DND-41 (cell line): ENCODE results near the gene IVD.
A peak's percentile ranks its signal among the peaks of the same experiment; 100 is the strongest.

Experiments used
- ATAC-seq: fragments of 200-7000 bp; cut with Tn5 transposase; 3 replicates; pipeline ENCODE4 v1.9.1; 2021; ENCODE audit warnings: low read depth; ENCODE audit not compliant: insufficient read depth
- DNase-seq: peaks from one replicate; pipeline ENCODE4 v3.0.0-alpha.2; 2020
- H2AFZ ChIP-seq: 2 replicates; pipeline ENCODE4 v1.6.0; 2012; ENCODE audit warnings: low read depth, low read length
- H3K27ac ChIP-seq: 2 replicates; pipeline ENCODE4 v1.5.1; 2012; ENCODE audit warnings: low read length, inconsistent platforms
- H3K27me3 ChIP-seq: fragments of 200-600 bp; sonication (generic); 2 replicates; pipeline ENCODE4 v1.6.0; 2012; ENCODE audit warnings: low read length, mild to moderate bottlenecking, inconsistent platforms; ENCODE audit not compliant: insufficient read depth, poor library complexity
- H3K36me3 ChIP-seq: 2 replicates; pipeline ENCODE4 v1.5.1; 2012; ENCODE audit warnings: low read length, inconsistent platforms; ENCODE audit not compliant: insufficient read depth
- H3K4me1 ChIP-seq: 2 replicates; pipeline ENCODE4 v1.5.1; 2012; ENCODE audit warnings: mild to moderate bottlenecking, low read length; ENCODE audit not compliant: insufficient read depth
- H3K4me2 ChIP-seq: 2 replicates; pipeline ENCODE4 v1.6.0; 2012; ENCODE audit warnings: mild to moderate bottlenecking, moderate library complexity, low read length, inconsistent platforms; ENCODE audit not compliant: insufficient read depth
- H3K4me3 ChIP-seq, 2 experiments: fragments of 200-600 bp in 1 of 2; shearing (Covaris generic) in 1 of 2; 2 replicates each; pipeline ENCODE4 v1.5.1; 2012 to 2016; ENCODE audit warnings: inconsistent platforms in 2 of 2, low read length in 2 of 2, mild to moderate bottlenecking in 2 of 2, low read depth in 1 of 2, moderate library complexity in 1 of 2
- H3K79me2 ChIP-seq: 2 replicates; pipeline ENCODE4 v1.6.0; 2012; ENCODE audit warnings: low read length, inconsistent platforms; ENCODE audit not compliant: insufficient read depth
- H3K9ac ChIP-seq: 2 replicates; pipeline ENCODE4 v1.6.0; 2012; ENCODE audit warnings: low read depth, mild to moderate bottlenecking, inconsistent platforms, low read length, moderate library complexity
- H3K9me3 ChIP-seq: 2 replicates; pipeline ENCODE4 v1.5.1; 2012; ENCODE audit warnings: low read length, moderate library complexity, mild to moderate bottlenecking, inconsistent platforms; ENCODE audit not compliant: insufficient read depth, severe bottlenecking
- H4K20me1 ChIP-seq: 2 replicates; pipeline ENCODE4 v1.6.0; 2012; ENCODE audit warnings: low read length; ENCODE audit not compliant: insufficient read depth
- CTCF ChIP-seq: IDR thresholded peaks from 2 replicates; pipeline ENCODE4 v1.5.1; 2012; ENCODE audit warnings: borderline replicate concordance, low read length, moderate library complexity, mild to moderate bottlenecking; ENCODE audit not compliant: poor library complexity, severe bottlenecking; ENCODE audit errors: extremely low read depth
- EZH2 ChIP-seq: IDR thresholded peaks from 3 replicates; pipeline ENCODE4 v1.6.1; 2012; ENCODE audit warnings: borderline replicate concordance, low read depth, mild to moderate bottlenecking, moderate library complexity, low read length, inconsistent platforms; ENCODE audit not compliant: severe bottlenecking

The IVD gene

DNA sequence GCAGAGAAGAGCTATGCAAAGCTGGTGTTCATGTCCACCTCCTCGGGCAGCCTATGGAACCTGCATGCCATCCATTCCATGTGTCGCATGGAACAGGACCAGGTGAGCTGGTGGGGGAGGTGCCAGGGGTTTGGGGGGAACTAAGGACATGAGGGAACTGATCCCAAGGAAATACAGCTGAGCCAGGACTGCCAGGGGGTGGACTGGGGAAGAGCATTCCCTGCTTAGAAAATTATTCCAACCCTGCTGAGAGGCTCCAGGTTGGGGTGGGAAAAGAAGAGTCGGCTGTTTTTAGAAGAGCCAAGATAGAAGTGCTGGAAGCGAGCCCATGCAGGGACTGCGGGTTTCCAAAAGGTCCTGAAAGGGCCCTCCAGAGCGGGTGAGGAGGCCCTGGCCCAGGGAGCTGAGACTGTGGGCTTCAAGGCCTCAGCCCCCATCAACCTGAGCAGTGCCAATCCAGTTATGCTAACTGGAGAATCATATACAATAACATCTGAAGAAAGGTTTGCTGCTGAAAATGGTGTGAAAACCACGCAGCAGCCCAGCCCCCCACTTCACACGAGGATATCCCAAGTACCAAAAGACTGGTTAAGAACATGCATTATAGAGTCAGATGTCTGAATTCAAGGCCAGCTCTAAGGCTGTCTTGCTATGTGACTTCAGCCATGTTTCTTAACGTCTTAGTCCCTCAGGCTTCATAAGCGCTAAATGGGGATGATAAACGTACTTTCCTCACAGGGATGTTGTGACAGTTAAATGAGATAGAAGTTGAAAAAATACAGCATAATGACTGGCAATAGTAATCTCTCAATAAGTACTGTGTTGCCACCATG is 39.8 kb upstream of the IVD start:
- Histone ChIP-seq H3K4me3 (no peak overlapping the region), H3K4me1 (peaks cover 18% of the 10 kb centered on the region), H3K4me2 (no peak overlapping the region), H3K9ac (no peak overlapping the region), H2AFZ (no peak overlapping the region), H3K79me2 (no peaks in the 10 kb centered on the region), H3K36me3 (no peaks in the 10 kb centered on the region), H3K9me3 (no peaks in the 10 kb centered on the region), H3K27ac (no peak overlapping the region), H3K27me3 (no peaks in the 10 kb centered on the region), H4K20me1 (no peaks in the 10 kb centered on the region)
- ATAC-seq: no peak
- DNase-seq: no peak
- no peak for TF ChIP-seq EZH2
- TF ChIP-seq CTCF: no peak

GRCh38 chr15:40366457-40367370 is 38.9 kb upstream of the IVD start:
- H3K4me3 ChIP-seq: peak overlapping the region in 1 of 2 experiments; percentile 74; a peak in 2 of 4 replicates
- peaks cover 18% of the 10 kb centered on the region for H3K4me1 ChIP-seq
- H2AFZ ChIP-seq: peak overlapping the region; percentile 97
- peak overlapping the region; percentile 100 for H3K4me2 ChIP-seq
- TF ChIP-seq EZH2 (no peak), CTCF (no peak)
- no peaks in the 10 kb centered on the region for H3K27me3 ChIP-seq
- no peaks in the 10 kb centered on the region for H4K20me1 ChIP-seq
- DNase-seq: no peak
- no peaks in the 10 kb centered on the region for H3K36me3 ChIP-seq
- H3K79me2 ChIP-seq: no peaks in the 10 kb centered on the region
- no peak overlapping the region for H3K27ac ChIP-seq
- H3K9me3 ChIP-seq: no peaks in the 10 kb centered on the region
- H3K9ac ChIP-seq: peak overlapping the region; percentile 67; the same call in 1 of the 2 replicates
- no peak for ATAC-seq

DNA sequence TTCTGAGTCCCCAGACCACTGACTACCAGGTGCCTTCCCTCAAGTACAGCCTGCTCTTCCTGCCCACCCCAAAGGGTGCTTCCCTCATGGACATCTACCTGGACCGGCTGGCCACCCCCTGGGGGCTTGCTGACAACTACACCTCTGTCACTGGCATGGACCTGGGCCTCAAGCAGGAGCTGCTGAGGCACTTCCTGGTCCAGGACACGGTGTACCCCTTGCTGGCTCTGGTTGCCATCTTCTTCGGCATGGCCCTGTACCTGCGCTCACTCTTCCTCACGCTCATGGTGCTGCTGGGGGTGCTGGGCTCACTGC is 38.3 kb upstream of the IVD start:
- Histone ChIP-seq H3K4me1 (peaks cover 18% of the 10 kb centered on the region), H3K4me3 (peak overlapping the region in 1 of 2 experiments; percentile 74; a peak in 2 of 4 replicates), H4K20me1 (no peaks in the 10 kb centered on the region), H3K36me3 (no peaks in the 10 kb centered on the region), H3K9ac (peak overlapping the region; percentile 67), H2AFZ (peak overlapping the region; percentile 97), H3K27ac (no peak overlapping the region), H3K9me3 (no peaks in the 10 kb centered on the region), H3K4me2 (peak overlapping the region; percentile 100), H3K79me2 (no peaks in the 10 kb centered on the region), H3K27me3 (no peaks in the 10 kb centered on the region)
- DNase-seq (no peak), ATAC-seq (no peak)
- TF ChIP-seq CTCF: no peak
- no peak for TF ChIP-seq EZH2
